IMR-90 (cell line): ENCODE measurements around the gene CDADC1.

Experiments
- POLR2A ChIP-seq: IDR thresholded peaks from 2 replicates; pipeline ENCODE4 v1.6.1; 2012; ENCODE audit warnings: mild to moderate bottlenecking, low read depth, low read length
- RAD21 ChIP-seq: IDR thresholded peaks from 2 replicates; pipeline ENCODE4 v1.6.1; 2012; ENCODE audit warnings: low read length, improper control_type of control experiment
- RCOR1 ChIP-seq: IDR thresholded peaks from 2 replicates; pipeline ENCODE4 v1.6.1; 2012; ENCODE audit warnings: mild to moderate bottlenecking, low read length, improper control_type of control experiment; ENCODE audit not compliant: insufficient replicate concordance
- RFX5 ChIP-seq: IDR thresholded peaks from 2 replicates; pipeline ENCODE4 v1.8.0; 2012; ENCODE audit warnings: low read depth, mild to moderate bottlenecking, low read length, moderate library complexity
- SMC3 ChIP-seq: fragments of 150-350 bp; IDR thresholded peaks from 2 replicates; pipeline ENCODE4 v1.6.1; 2016; ENCODE audit warnings: low read depth, mild to moderate bottlenecking, antibody characterized with exemption, low read length, moderate library complexity
- TF ChIP-seq, protein P1 (sequence below): conservative IDR thresholded peaks from 2 replicates; pipeline ENCODE4 v1.5.1; 2012; ENCODE audit warnings: mild to moderate bottlenecking, low read depth, low read length, improper control_type of control experiment
- TF ChIP-seq, protein P2 (sequence below): fragments of 150-350 bp; IDR thresholded peaks from 2 replicates; pipeline ENCODE4 v1.6.1; 2017; ENCODE audit warnings: mild to moderate bottlenecking, antibody characterized with exemption, low read length, low read depth

DNA sequence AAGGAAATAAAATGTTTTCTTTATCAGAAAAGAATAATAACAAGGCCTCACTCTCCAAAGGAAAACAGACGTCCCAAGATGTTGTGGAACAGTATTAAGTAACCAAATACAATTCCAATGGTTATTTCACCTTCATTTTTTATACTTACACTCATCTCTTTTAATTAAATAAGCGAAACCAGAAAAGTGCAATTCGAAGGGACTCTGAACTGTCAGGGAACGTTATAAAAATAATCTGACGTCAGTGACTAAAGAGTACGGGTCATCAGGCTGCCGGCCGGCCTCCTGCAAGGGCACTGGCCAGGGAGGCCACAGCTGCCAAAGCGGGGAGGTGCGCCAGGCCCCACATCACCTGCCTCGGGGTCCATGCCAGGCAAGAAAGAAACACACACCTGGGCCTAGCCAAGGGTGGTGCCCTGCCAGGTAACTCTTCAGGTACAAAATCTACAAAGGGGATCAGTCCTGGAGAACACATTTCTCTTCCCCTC lies 61.2 kb downstream of the CDADC1 start:
- TF ChIP-seq, protein P1, sequence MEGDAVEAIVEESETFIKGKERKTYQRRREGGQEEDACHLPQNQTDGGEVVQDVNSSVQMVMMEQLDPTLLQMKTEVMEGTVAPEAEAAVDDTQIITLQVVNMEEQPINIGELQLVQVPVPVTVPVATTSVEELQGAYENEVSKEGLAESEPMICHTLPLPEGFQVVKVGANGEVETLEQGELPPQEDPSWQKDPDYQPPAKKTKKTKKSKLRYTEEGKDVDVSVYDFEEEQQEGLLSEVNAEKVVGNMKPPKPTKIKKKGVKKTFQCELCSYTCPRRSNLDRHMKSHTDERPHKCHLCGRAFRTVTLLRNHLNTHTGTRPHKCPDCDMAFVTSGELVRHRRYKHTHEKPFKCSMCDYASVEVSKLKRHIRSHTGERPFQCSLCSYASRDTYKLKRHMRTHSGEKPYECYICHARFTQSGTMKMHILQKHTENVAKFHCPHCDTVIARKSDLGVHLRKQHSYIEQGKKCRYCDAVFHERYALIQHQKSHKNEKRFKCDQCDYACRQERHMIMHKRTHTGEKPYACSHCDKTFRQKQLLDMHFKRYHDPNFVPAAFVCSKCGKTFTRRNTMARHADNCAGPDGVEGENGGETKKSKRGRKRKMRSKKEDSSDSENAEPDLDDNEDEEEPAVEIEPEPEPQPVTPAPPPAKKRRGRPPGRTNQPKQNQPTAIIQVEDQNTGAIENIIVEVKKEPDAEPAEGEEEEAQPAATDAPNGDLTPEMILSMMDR = no peak
- TF ChIP-seq POLR2A (no peak), SMC3 (no peak), RFX5 (no peak), RCOR1 (no peak), RAD21 (no peak)
- TF ChIP-seq, protein P2, sequence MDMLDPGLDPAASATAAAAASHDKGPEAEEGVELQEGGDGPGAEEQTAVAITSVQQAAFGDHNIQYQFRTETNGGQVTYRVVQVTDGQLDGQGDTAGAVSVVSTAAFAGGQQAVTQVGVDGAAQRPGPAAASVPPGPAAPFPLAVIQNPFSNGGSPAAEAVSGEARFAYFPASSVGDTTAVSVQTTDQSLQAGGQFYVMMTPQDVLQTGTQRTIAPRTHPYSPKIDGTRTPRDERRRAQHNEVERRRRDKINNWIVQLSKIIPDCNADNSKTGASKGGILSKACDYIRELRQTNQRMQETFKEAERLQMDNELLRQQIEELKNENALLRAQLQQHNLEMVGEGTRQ = no peak
